ENCODE measurements around the gene PIM2.

Gene PIM2

DNA sequence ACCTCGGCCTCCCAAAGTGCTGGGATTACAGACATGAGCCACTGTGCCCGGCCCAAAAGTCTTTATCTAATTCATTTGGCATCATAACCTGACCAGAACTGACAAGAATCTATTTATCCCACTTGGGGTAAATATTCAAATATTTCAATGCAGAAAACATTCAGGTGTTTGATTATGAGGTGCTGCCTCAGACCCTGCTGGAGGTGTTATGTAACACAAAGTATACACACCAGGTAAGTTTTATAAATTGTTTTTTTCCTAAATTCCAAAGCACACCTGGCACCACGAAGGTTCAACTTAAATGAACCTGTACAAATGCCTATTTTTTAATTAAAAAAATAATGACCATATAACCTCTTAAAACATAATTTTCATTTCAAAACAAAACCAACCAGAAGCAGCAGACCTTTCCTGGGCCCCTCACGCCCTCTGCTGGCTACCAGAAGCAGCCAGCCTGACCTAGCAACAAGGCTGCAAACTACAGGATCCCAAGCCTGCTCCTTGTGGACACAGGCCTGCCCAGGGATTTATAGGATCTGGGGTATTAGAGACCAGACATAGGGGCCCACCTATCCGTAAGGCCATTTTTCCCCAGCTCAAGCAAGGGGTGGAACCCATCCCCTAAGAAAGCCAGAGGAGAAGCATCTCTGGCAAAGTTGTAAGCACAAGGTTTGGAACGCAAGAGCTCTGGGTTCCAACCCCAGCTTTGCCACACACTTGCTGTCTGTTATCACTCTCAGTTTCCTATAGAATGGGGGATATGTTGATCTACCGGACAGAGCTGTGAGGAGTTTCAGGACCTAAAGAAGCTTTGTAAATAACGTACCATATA lies 26.9 kb upstream of the PIM2 start:
- Mint-ChIP-seq H3K36me3 (ENCODE audit: insufficient read depth) (peaks cover 10% of the 10 kb centered on the region), H3K27ac (ENCODE audit: low read depth) (no peak overlapping the region), H3K4me1 (peaks cover 40% of the 10 kb centered on the region), H3K9me3 (no peaks in the 10 kb centered on the region), H3K4me3 (no peak overlapping the region), H3K27me3 (no peaks in the 10 kb centered on the region)
- no peak for ATAC-seq (replicated peaks; ENCODE audit: extremely low read depth, poor library complexity, severe bottlenecking)
- DNase-seq (ENCODE audit: low spot score in 2 of 2): peak in 1 of 2 donors; percentile 37

DNA sequence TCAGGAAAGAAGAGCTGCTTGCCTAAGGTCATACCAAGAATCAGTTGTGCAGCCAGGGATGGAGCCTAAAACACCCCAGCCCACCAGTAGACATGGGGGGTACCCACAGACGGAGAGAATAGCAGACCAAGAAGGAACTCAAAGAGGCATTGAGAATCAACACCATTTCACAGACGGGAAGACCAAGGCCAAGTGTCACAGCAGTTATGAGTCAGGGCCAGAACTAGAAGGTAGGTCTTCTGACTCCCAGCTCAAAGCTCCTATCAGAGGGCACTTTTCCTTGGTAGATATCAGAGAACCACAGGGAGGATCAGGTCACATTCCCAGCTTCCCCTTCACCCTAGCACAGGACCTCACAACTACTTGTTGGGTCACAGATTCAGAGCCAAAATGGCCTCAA lies 24.1 kb upstream of the PIM2 start:
- no peaks in the 10 kb centered on the region for H3K27me3 Mint-ChIP-seq
- peaks cover 66% of the 10 kb centered on the region for H3K4me1 Mint-ChIP-seq
- H3K36me3 Mint-ChIP-seq (ENCODE audit: insufficient read depth): peaks cover 19% of the 10 kb centered on the region
- no peak overlapping the region for H3K4me3 Mint-ChIP-seq
- ATAC-seq (replicated peaks; ENCODE audit: extremely low read depth, poor library complexity, severe bottlenecking) (no peak), DNase-seq (ENCODE audit: low spot score in 2 of 2) (no peak)
- H3K27ac Mint-ChIP-seq (ENCODE audit: low read depth): peak overlapping the region; percentile 92
- no peaks in the 10 kb centered on the region for H3K9me3 Mint-ChIP-seq

DNA sequence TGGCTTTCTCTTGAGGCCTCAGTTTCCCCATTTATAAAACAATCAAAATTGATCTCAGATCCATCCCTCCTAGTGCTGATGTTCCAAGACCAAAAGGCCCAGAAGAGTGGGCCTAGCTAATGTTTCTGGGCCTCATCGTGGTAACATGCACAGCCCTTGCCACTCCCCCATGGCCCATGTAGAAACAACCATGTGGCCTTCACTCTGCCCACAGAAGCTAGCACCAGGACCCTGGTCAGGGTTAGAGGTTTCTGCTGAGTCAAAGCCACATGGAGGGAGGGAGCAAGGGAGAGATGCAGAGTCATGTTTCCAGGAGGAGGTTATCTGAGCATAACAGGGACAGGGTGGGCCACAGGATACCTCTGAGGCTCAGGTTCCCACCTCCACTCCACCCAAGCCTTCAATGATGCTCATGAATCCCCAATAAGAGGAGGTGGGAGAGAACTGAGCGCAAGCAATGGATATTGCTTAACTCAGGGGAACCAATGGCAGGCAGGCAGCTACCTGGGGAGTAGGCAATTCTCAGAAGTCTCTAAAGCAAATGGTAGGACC lies 21.7 kb upstream of the PIM2 start:
- peak overlapping the region; percentile 80 for H3K4me3 Mint-ChIP-seq
- no peaks in the 10 kb centered on the region for H3K27me3 Mint-ChIP-seq
- no peaks in the 10 kb centered on the region for H3K9me3 Mint-ChIP-seq
- peaks cover 24% of the 10 kb centered on the region for H3K36me3 Mint-ChIP-seq (ENCODE audit: insufficient read depth)
- DNase-seq (ENCODE audit: low spot score in 2 of 2): no peak
- H3K4me1 Mint-ChIP-seq: peaks cover 79% of the 10 kb centered on the region
- no peak for ATAC-seq (replicated peaks; ENCODE audit: extremely low read depth, poor library complexity, severe bottlenecking)
- H3K27ac Mint-ChIP-seq (ENCODE audit: low read depth): peak overlapping the region; percentile 95

GRCh38 chrX:48939524-48940228 lies 20.9 kb upstream of the PIM2 start:
- Mint-ChIP-seq H3K27me3 (no peaks in the 10 kb centered on the region), H3K4me1 (peaks cover 86% of the 10 kb centered on the region), H3K9me3 (no peaks in the 10 kb centered on the region), H3K36me3 (ENCODE audit: insufficient read depth) (peaks cover 27% of the 10 kb centered on the region), H3K27ac (ENCODE audit: low read depth) (peak overlapping the region; percentile 95), H3K4me3 (peak overlapping the region; percentile 80)
- ATAC-seq (replicated peaks; ENCODE audit: extremely low read depth, poor library complexity, severe bottlenecking): peak; percentile 6
- DNase-seq (ENCODE audit: low spot score in 2 of 2): no peak

- Mint-ChIP-seq H3K36me3 (ENCODE audit: insufficient read depth) (peaks cover 29% of the 10 kb centered on the region), H3K9me3 (no peaks in the 10 kb centered on the region), H3K4me3 (peak overlapping the region; percentile 80), H3K27me3 (no peaks in the 10 kb centered on the region), H3K27ac (ENCODE audit: low read depth) (peak overlapping the region; percentile 95), H3K4me1 (peaks cover 87% of the 10 kb centered on the region)
- ATAC-seq (replicated peaks; ENCODE audit: extremely low read depth, poor library complexity, severe bottlenecking): peak; percentile 26
- DNase-seq (ENCODE audit: low spot score in 2 of 2): peak in 1 of 2 donors; percentile 56
Measured at GRCh38 chrX:48938721-48939425, 20.0 kb upstream of the PIM2 start.

DNA sequence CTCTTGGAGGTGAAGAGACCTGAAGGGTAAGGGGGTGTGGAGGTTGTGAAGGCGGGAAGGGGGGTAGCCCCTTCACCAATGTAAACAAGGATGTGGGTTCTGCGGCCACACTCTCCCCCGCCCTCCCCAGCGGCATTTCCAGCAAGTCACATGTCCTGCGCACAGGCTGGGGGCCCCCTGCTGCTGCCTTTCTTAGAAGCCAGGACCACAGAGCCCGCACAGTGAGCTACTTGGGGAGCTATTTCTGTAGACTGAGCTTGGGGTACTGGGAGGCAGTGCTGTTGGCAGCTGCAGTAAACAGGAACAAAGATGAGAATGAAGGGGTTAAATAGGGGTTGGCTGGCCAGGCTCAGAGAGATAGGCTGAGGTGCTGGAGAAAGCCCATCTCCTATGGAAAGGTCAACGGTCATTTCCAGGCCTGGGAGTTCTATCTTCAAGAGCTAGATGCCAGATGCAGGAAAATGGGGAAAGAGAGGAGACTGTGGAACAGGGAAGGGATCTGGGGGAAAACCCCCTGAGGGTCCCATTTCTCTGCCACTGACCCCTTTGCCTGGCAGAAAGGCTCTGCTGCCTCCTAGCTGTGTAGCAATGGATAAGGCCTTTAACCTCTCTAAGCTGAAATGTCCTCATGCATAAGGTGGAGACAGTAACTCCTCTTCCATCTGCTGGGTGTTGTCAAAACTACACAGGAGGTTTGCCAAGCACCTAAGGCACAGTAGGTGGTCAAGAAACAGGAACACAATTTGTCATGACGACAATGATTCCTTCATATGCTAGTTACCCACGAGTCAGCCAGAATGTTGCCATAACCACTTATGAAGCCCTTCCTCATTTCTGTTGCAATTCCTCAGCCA lies 18.5 kb upstream of the PIM2 start:
- ATAC-seq (replicated peaks; ENCODE audit: extremely low read depth, poor library complexity, severe bottlenecking) (peak; percentile 82), DNase-seq (ENCODE audit: low spot score in 2 of 2) (peak; percentile 61 to 84)
- no peaks in the 10 kb centered on the region for H3K9me3 Mint-ChIP-seq
- H3K27me3 Mint-ChIP-seq: no peaks in the 10 kb centered on the region
- peak overlapping the region; percentile 80 for H3K4me3 Mint-ChIP-seq
- H3K4me1 Mint-ChIP-seq: peaks cover 75% of the 10 kb centered on the region
- H3K27ac Mint-ChIP-seq (ENCODE audit: low read depth): peak overlapping the region; percentile 95
- peaks cover 35% of the 10 kb centered on the region for H3K36me3 Mint-ChIP-seq (ENCODE audit: insufficient read depth)

- DNase-seq (ENCODE audit: low spot score in 2 of 2) (no peak), ATAC-seq (replicated peaks; ENCODE audit: extremely low read depth, poor library complexity, severe bottlenecking) (no peak)
- H3K9me3 Mint-ChIP-seq: no peaks in the 10 kb centered on the region
- H3K36me3 Mint-ChIP-seq (ENCODE audit: insufficient read depth): peaks cover 36% of the 10 kb centered on the region
- H3K27ac Mint-ChIP-seq (ENCODE audit: low read depth): peak overlapping the region; percentile 95
- peaks cover 68% of the 10 kb centered on the region for H3K4me1 Mint-ChIP-seq
- H3K4me3 Mint-ChIP-seq: peak overlapping the region; percentile 80
- no peaks in the 10 kb centered on the region for H3K27me3 Mint-ChIP-seq
Measured at GRCh38 chrX:48936429-48937053, 17.7 kb upstream of the PIM2 start.

DNA sequence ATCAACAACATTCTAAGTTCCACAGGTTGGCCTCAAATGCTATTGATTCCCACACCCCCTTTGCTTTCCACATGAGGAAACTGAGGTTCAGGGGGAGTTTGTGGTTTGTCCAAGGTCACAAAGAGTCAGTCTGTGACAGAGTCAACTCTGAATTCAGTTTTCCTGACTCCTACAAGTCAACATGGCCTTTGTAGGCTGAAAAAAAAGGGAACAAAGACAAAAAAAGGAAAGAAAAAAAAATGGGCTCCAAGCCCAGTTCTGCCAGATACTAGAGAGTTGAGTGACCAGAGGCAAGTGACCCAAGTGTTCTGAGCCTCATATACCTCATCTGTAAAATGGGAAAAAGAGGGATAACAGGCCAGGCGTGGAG lies 16.5 kb upstream of the PIM2 start:
- Mint-ChIP-seq H3K36me3 (ENCODE audit: insufficient read depth) (peaks cover 38% of the 10 kb centered on the region), H3K4me3 (no peak overlapping the region), H3K4me1 (peaks cover 59% of the 10 kb centered on the region), H3K27me3 (no peaks in the 10 kb centered on the region), H3K27ac (ENCODE audit: low read depth) (peak overlapping the region; percentile 46), H3K9me3 (no peaks in the 10 kb centered on the region)
- no peak for DNase-seq (ENCODE audit: low spot score in 2 of 2)
- ATAC-seq (replicated peaks; ENCODE audit: extremely low read depth, poor library complexity, severe bottlenecking): no peak

- peaks cover 39% of the 10 kb centered on the region for H3K36me3 Mint-ChIP-seq (ENCODE audit: insufficient read depth)
- H3K4me3 Mint-ChIP-seq: no peak overlapping the region
- no peak for DNase-seq (ENCODE audit: low spot score in 2 of 2)
- H3K27me3 Mint-ChIP-seq: no peaks in the 10 kb centered on the region
- H3K27ac Mint-ChIP-seq (ENCODE audit: low read depth): peak overlapping the region; percentile 46
- H3K9me3 Mint-ChIP-seq: no peaks in the 10 kb centered on the region
- peaks cover 54% of the 10 kb centered on the region for H3K4me1 Mint-ChIP-seq
- ATAC-seq (replicated peaks; ENCODE audit: extremely low read depth, poor library complexity, severe bottlenecking): no peak
Measured at GRCh38 chrX:48934581-48935300, 15.9 kb upstream of the PIM2 start.

DNA sequence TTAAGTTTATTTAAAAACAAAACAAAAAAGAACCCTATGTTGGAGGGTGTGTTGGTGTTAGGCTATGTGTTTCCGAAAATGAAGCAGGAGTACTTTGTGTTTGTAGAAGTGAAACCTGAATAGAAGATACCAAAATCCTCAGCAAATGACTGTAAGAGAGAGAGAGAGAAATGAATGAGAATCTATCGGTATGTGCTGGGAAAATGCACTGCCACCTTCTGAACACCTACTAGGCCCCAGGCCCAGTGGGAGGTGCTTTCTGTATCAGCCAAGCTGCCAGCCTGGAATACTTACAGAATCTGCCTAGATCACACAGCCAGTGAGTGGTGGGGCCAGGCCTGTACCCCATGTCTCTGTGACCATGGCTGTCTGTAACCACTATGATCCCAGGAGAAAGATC lies 14.9 kb upstream of the PIM2 start:
- peaks cover 39% of the 10 kb centered on the region for H3K36me3 Mint-ChIP-seq (ENCODE audit: insufficient read depth)
- H3K27me3 Mint-ChIP-seq: no peaks in the 10 kb centered on the region
- H3K4me1 Mint-ChIP-seq: peaks cover 44% of the 10 kb centered on the region
- DNase-seq (ENCODE audit: low spot score in 2 of 2): no peak
- no peak for ATAC-seq (replicated peaks; ENCODE audit: extremely low read depth, poor library complexity, severe bottlenecking)
- H3K27ac Mint-ChIP-seq (ENCODE audit: low read depth): peak overlapping the region; percentile 46
- H3K9me3 Mint-ChIP-seq: no peaks in the 10 kb centered on the region
- H3K4me3 Mint-ChIP-seq: no peak overlapping the region

- DNase-seq (ENCODE audit: low spot score in 2 of 2): no peak
- peaks cover 29% of the 10 kb centered on the region for H3K36me3 Mint-ChIP-seq (ENCODE audit: insufficient read depth)
- no peak overlapping the region for H3K27ac Mint-ChIP-seq (ENCODE audit: low read depth)
- H3K4me1 Mint-ChIP-seq: peaks cover 8% of the 10 kb centered on the region
- H3K27me3 Mint-ChIP-seq: no peaks in the 10 kb centered on the region
- no peak overlapping the region for H3K4me3 Mint-ChIP-seq
- ATAC-seq (replicated peaks; ENCODE audit: extremely low read depth, poor library complexity, severe bottlenecking): no peak
- H3K9me3 Mint-ChIP-seq: no peaks in the 10 kb centered on the region
Measured at GRCh38 chrX:48927736-48928382, 9.0 kb upstream of the PIM2 start.

Measured in central memory CD8-positive, alpha-beta T cell (primary cell).